ENCODE data around the gene RGS7. TPM values are rescaled to one million over a fixed set of nuclear protein-coding genes. Genes with fewer than 3 reads are reported as not detected.

Gene RGS7
- total and polyA plus RNA-seq, 2 experiments from 2014 or later: 0.32 to 1.7 TPM

- Histone ChIP-seq H3K4me2 (ENCODE audit: unreplicated experiment) (no peak overlapping the region), H3K79me2 (ENCODE audit: insufficient read depth) (no peaks in the 10 kb centered on the region), H2AFZ (no peak overlapping the region), H3F3A (ENCODE audit: insufficient read depth) (no peaks in the 10 kb centered on the region), H3K27me3 (replicated peaks; ENCODE audit: insufficient read depth) (peaks cover 4% of the 10 kb centered on the region; the same call in 1 of the 2 replicates), H3K27ac (no peak overlapping the region), H3K4me3 (no peak overlapping the region), H3K4me1 (ENCODE audit: insufficient read depth) (no peaks in the 10 kb centered on the region), H3K9me3 (ENCODE audit: low read depth) (no peaks in the 10 kb centered on the region), H4K20me1 (ENCODE audit: insufficient read depth) (no peaks in the 10 kb centered on the region), H3K9me2 (ENCODE audit: insufficient read depth) (no peaks in the 10 kb centered on the region), H3K9ac (no peak overlapping the region), H3K36me3 (ENCODE audit: low read depth) (no peaks in the 10 kb centered on the region)
- in situ Hi-C loops (cut with MboI): no loop called here
- TF ChIP-seq EZH2phosphoT487 (IDR thresholded peaks at IDR 0.05; ENCODE audit: insufficient read depth, low read depth) (no peak), EZH2 (IDR thresholded peaks at IDR 0.05; ENCODE audit: insufficient read depth, poor library complexity, severe bottlenecking) (no peak)
- 46 to 50% methylated on average over 5 of the region's 5 CpGs for WGBS, 2 experiments (ENCODE audit: low coverage in 1 of 2, low lambda C conversion rate in 2 of 2, missing lambda C conversion rate in 2 of 2)
- no peak for DNase-seq
Observed at GRCh38 chr1:241391926-241392710, 35.1 kb upstream of the RGS7 start.

- TF ChIP-seq EZH2 (IDR thresholded peaks at IDR 0.05; ENCODE audit: insufficient read depth, poor library complexity, severe bottlenecking) (no peak), EZH2phosphoT487 (IDR thresholded peaks at IDR 0.05; ENCODE audit: insufficient read depth, low read depth) (no peak)
- H4K20me1 ChIP-seq (ENCODE audit: insufficient read depth): no peaks in the 10 kb centered on the region
- H3K4me1 ChIP-seq (ENCODE audit: insufficient read depth): no peaks in the 10 kb centered on the region
- H3K9me2 ChIP-seq (ENCODE audit: insufficient read depth): no peaks in the 10 kb centered on the region
- H3K36me3 ChIP-seq (ENCODE audit: low read depth): no peaks in the 10 kb centered on the region
- H3K4me2 ChIP-seq (ENCODE audit: unreplicated experiment): no peak overlapping the region
- in situ Hi-C loops (cut with MboI): no loop called here
- H3K9me3 ChIP-seq (ENCODE audit: low read depth): no peaks in the 10 kb centered on the region
- no peak for DNase-seq
- H3K79me2 ChIP-seq (ENCODE audit: insufficient read depth): no peaks in the 10 kb centered on the region
- no peaks in the 10 kb centered on the region for H3F3A ChIP-seq (ENCODE audit: insufficient read depth)
- no peak overlapping the region for H3K27ac ChIP-seq
- no peak overlapping the region for H3K4me3 ChIP-seq
- H2AFZ ChIP-seq: no peak overlapping the region
- peaks cover 4% of the 10 kb centered on the region; the same call in 1 of the 2 replicates for H3K27me3 ChIP-seq (replicated peaks; ENCODE audit: insufficient read depth)
- H3K9ac ChIP-seq: no peak overlapping the region
- WGBS, 2 experiments (ENCODE audit: low coverage in 1 of 2, low lambda C conversion rate in 2 of 2, missing lambda C conversion rate in 2 of 2): 15 to 21% methylated on average over 2 of the region's 2 CpGs
Observed at GRCh38 chr1:241390526-241390925, 33.5 kb upstream of the RGS7 start.

GRCh38 chr1:241389400-241389799, 32.4 kb upstream of the RGS7 start:
- Histone ChIP-seq H3K4me3 (no peak overlapping the region), H3K9me2 (ENCODE audit: insufficient read depth) (no peaks in the 10 kb centered on the region), H3K4me2 (ENCODE audit: unreplicated experiment) (no peak overlapping the region), H3K4me1 (ENCODE audit: insufficient read depth) (no peaks in the 10 kb centered on the region), H4K20me1 (ENCODE audit: insufficient read depth) (no peaks in the 10 kb centered on the region), H3K79me2 (ENCODE audit: insufficient read depth) (no peaks in the 10 kb centered on the region), H3K36me3 (ENCODE audit: low read depth) (no peaks in the 10 kb centered on the region), H2AFZ (no peak overlapping the region), H3K9me3 (ENCODE audit: low read depth) (no peaks in the 10 kb centered on the region), H3K9ac (no peak overlapping the region), H3K27me3 (replicated peaks; ENCODE audit: insufficient read depth) (no peaks in the 10 kb centered on the region), H3F3A (ENCODE audit: insufficient read depth) (no peaks in the 10 kb centered on the region), H3K27ac (no peak overlapping the region)
- in situ Hi-C loops (cut with MboI): no loop called here
- 39 to 41% methylated on average over 3 of the region's 3 CpGs for WGBS, 2 experiments (ENCODE audit: low coverage in 1 of 2, low lambda C conversion rate in 2 of 2, missing lambda C conversion rate in 2 of 2)
- DNase-seq: no peak
- TF ChIP-seq EZH2phosphoT487 (IDR thresholded peaks at IDR 0.05; ENCODE audit: insufficient read depth, low read depth): no peak
- TF ChIP-seq EZH2 (IDR thresholded peaks at IDR 0.05; ENCODE audit: insufficient read depth, poor library complexity, severe bottlenecking): no peak

GRCh38 chr1:241387216-241387615, 30.2 kb upstream of the RGS7 start:
- no peaks in the 10 kb centered on the region for H3K79me2 ChIP-seq (ENCODE audit: insufficient read depth)
- TF ChIP-seq EZH2 (IDR thresholded peaks at IDR 0.05; ENCODE audit: insufficient read depth, poor library complexity, severe bottlenecking) (no peak), EZH2phosphoT487 (IDR thresholded peaks at IDR 0.05; ENCODE audit: insufficient read depth, low read depth) (no peak)
- no peak overlapping the region for H3K27ac ChIP-seq
- H3F3A ChIP-seq (ENCODE audit: insufficient read depth): no peaks in the 10 kb centered on the region
- no peak overlapping the region for H2AFZ ChIP-seq
- in situ Hi-C loops (cut with MboI): no loop called here
- DNase-seq: no peak
- H3K4me2 ChIP-seq (ENCODE audit: unreplicated experiment): no peak overlapping the region
- H3K27me3 ChIP-seq (replicated peaks; ENCODE audit: insufficient read depth): no peaks in the 10 kb centered on the region
- no peak overlapping the region for H3K4me3 ChIP-seq
- H3K9me2 ChIP-seq (ENCODE audit: insufficient read depth): no peaks in the 10 kb centered on the region
- H3K4me1 ChIP-seq (ENCODE audit: insufficient read depth): no peaks in the 10 kb centered on the region
- no peaks in the 10 kb centered on the region for H3K36me3 ChIP-seq (ENCODE audit: low read depth)
- H3K9me3 ChIP-seq (ENCODE audit: low read depth): no peaks in the 10 kb centered on the region
- H3K9ac ChIP-seq: no peak overlapping the region
- H4K20me1 ChIP-seq (ENCODE audit: insufficient read depth): no peaks in the 10 kb centered on the region

Measured in GM23248 (cell line).